Fibroblast of skin of right quadriceps (primary cell): Measurements from ENCODE around the gene TNFRSF13B.
"Not testable (repeated sequence)": the region's sequence is repeated elsewhere in the genome, so short reads cannot be mapped to it uniquely, and the experiment has no call there.

Experiments used
- DNase-seq: peaks from one replicate; pipeline ENCODE4 v3.0.0-alpha.2; 2013

The TNFRSF13B gene

DNA sequence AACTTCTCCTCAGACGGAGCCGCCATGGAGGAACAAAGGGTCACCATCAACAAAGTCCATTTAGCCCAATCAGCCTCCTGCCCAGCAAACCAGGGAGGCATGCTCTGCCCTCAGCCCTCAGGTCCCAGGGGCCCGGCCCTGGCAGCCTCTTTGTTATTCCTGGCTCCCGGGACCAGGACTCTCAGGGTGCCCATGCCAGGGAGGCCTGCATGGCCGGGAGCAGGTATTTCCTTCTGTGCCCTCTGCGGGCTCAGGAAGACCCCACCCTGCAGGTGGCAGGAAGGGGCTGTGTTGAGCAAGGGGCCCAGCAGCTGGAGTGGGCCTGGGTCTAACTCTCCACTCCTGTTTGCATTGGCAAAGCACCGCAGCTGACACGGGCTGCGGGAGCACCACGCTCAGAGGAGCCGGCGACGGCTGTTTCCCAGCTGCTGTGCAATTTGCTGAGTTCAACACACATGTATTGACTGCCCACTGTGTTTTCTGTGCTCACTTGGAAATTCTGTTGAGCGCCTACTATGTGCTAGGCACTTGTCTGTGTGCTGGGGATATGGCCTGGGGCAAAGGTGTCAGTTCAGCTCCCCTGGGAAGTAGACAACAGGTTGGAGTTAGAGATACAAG, 33.2 kb upstream of the TNFRSF13B start:
- DNase-seq, result not testable (repeated sequence)

DNA sequence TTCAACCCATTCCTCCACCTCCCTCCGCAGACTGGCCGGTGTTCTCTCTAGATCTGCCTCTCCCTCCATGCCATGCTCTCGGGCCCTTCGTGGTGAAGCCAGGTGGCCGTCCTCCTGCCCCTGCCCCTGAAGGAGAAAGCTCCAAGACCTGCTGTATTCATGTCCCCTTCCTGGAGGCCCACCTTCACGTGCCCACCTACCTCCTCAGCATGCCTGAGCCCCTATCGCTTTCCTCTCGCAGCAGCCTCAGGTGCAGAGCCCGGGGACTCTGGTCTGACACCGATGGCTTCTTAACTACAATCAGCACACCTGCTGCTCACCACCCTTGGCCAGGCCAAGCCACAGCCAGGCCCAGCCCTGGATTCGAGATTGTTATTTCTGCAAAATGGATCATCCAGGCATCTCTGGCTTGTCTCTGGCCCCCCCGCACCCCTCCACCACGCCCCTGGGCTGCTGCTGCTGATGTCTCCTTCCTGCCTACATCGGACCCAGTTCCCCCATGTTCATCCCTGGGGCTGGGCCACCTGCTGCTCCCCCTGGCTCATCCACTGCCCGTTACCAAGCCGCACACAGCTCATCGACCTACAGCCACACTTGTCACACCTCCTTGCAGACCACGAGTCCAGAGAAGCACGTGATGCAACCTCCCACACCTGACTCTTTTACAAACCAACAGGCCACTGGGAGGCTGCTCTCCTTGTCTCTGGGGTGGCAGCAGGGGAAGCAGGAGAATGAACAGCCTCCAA, 32.5 kb upstream of the TNFRSF13B start:
- DNase-seq, result no peak

DNA sequence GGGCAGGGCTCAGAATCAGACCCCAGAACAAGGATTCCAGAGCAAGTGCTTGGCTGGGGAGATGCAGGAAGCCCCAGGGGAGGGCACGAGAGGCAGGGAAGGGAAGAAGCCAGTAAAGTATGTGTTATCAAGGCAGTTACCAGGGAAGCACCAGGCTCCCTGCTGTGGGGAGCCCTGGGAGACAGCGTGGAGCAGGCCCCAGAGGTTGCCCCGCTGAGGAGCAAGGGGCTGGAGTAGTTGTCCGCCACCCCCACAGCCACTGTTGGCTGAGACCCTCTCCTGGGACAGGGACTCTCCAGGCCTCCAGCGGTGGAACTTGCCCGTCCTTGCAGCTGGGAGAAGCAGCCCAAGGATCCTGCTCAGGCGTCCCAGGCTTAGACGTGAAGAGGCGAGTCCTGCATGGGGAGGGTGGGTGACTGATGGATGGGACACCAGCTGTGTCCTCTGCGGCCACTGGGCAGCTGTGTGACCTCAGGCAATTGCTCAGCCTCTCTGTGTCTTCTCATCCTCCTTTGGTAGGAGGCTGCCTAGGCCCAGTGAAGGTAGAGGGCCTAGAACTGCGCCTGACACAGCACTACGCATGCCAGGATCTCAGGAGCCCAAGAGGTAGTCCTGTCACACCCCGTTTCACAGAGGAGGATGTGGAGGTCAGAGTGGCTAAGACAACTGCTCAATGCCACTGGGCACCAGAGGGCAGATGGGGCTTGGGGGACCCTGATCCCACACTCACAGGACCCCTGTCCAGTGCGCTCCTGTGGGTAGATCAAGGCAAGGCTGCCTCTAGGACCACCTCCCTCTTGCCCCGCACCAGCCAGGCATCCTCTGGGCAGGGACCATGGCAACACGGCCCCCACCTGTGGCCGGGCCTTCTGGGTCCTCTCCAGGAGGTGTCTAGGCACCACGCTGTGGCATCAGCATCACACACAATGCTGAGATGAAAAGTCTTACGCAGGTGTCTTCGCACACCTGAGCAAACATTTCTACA, 31.1 kb upstream of the TNFRSF13B start:
- DNase-seq, result not testable (repeated sequence)

DNA sequence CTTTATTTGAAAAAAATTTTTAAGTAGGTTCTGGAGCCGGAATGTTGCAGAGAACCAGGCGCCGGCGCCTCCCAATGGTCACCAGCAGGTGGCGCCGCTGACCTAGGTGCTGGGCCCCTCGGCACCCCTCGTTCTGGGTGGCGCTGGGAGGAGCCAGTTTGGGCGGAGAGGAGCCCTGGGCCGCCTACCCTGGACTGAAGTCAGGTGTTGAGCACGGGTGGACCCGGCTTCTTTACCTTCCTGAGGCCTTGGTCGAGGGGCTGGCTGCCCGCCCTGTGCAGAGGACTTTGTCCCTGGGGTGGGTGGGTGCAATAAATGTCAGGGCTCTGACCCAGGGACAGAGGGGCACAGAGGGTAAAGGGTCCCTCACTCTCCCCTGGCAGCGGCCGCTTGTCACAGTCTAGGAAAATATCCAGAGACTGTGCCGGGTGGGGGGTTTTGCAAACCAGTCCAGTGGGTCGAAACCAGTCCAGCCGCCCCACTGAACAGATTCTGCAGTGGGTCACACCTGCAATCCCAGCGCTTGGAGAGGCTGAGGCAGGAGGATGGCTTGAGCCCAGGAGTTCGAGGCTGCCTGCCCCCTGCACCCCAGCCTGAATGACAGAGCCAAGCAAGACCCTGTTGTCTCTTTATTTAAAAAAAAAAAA, 30.1 kb upstream of the TNFRSF13B start:
- peak; percentile 55 for DNase-seq

DNA sequence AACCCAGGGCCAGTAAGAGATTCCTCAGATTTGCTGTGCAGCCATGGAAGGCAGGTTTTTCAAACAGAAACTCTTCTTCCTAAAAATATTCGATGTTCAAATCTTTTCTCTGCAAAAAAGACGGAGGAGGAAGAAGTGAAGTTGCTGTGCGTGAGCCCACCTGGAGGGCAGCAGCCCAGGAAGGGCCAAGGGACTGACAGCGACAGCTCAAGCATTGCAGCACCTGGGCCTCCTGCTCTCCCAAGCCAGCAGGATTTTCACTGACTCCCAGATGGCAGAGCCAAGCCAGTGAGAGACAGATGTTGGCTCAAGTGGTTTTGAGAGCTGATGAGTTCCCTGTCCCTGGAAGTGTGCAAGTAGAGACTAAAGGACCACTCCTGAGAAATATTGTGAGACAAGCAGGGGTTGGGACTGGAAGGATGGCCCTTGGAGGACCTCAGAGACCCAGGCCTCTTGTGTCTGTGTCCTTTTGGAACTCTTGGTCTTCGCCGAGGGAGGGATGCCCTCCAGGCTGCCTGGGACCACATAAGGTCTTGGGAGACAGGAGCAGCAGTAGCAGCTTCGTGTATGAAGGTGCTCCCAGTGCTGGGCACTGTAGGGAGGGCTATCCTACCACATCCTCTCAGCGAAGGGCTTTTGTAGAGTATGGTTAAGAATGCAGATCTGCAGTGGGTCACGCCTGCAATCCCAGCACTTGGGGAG, 29.3 kb upstream of the TNFRSF13B start:
- no peak for DNase-seq

DNA sequence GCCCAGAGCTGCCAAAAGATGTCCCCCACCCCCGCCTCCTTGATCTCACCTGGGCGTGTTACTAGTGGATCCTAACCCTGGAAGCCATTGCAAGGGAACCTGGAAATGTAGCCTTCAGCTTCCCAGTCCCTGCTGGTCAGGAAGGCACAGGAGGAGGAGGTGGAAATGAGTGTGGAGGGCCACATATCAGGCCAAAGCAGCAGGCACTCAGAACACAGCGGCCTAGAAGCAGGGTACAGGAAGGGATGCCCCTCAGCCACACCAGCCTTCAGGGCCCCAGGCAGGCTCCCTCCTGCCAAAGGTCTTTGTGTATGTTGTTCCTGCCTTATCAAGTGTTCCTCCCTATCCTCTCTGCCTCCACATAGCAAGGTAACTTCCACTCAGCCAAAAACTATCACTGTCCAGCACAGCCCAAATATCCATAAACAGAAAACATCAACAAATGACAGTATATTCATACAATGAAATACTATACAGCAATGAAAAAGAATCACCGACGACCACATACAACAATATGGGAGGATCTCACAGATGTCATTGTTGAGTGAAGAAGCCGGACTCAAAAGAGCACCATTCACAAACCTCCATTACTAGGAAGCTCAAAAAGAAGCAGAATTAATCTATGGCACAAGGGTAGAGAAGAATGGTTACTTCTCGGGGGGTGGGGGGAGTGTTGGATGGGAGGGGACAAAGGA, 28.2 kb upstream of the TNFRSF13B start:
- DNase-seq, result no peak

DNA sequence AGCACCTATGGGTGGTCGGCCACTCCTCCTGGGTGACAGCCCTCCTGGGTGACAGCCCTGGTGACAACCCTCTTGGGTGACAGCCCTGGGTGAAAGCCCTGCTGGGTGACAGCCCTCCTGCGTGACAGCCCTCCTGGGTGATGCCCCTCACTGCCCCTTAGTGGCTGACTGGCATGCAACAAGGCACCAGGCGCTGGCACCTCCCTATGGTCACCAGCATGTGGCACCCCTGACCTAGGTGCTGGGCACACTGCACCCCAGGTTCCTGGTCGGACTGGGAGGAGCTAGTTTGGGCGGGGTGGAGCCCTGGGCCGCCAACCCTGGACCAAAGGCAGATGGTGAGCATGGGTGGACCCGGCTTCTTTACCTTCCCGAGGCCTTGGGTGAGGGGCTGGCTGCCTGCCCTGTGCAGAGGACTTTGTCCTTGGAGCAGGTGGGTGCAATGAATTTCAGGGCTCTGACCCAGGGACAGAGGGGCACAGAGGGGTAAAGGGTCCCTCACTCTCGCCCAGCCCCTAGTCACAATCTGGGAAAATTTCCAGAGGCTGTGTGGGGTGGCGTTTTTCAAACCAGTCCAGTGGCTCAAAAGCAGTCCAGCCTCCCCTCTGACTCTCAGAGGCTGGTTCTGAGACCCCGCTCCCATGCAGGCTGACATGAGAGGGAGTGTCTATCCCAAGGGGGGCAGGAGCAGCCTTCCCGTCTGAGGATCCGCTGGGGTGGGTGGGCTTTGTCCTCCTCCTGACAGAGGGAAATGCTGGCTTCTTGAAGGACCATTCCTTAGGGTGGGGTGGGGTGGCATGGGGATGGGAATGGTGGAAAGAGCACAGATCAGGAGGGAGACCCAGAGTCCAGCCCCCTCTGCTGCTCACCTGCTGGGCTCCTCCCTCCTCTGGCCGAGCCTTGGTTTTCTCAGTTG, 25.9 kb upstream of the TNFRSF13B start:
- no peak for DNase-seq

DNA sequence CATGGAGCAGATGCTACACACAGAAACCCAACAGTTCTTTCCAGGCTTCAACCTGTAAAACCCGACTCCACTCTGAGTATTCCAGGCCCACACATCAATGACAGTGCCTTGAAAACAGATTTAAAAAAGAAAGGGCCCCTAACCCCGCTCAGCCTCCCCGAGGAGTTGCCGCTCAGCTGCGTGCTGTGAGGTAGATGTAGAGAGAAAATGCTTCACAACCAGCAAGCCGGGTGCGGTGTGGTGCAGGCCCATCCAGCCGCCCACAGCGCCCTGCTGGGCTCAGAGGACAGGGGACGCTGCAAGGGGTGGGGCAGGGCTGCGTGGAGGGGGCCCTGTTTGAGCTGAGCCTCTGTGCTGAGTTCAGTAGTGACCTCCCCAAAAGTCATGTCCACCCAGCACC, 24.8 kb upstream of the TNFRSF13B start:
- not testable (repeated sequence) for DNase-seq

DNA sequence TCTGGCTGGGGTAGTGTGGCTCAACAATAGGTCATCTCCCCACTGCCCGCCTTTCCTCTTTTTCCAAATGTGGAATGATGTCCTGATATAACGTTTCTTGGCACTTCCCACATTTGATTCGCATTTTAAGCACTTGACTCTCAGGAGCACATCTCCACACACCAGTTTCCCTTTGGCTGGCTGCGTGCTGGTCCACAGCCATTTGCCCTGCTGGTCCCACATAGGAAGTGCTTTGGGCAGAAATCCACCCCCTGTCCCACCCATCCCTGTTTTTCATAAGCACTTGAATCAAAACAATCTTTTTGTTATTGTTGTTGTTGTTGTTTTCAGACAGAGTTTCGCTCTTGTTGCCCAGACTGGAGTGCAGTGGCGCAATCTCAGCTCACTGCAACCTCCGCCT, 24.0 kb upstream of the TNFRSF13B start:
- no peak for DNase-seq

DNA sequence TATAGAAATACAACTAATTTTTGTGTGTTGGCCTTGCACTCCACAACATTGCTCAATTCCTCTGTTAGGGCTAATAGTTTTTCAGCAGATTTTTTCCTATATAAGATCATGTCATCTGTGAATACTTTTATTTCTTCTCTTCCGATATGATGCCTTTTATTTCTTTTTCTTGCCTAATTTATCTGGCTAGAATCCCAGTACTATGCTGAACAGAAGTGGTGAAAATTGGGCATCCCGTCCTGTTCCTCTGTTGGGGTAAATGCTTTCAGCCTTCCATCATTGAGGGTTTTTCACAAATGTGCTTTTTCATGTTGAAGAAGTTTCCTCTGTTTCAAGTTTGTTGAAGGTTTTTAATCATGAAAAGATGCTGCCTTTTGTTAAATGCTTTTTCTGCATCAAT, 22.7 kb upstream of the TNFRSF13B start:
- peak; percentile 58 for DNase-seq

DNA sequence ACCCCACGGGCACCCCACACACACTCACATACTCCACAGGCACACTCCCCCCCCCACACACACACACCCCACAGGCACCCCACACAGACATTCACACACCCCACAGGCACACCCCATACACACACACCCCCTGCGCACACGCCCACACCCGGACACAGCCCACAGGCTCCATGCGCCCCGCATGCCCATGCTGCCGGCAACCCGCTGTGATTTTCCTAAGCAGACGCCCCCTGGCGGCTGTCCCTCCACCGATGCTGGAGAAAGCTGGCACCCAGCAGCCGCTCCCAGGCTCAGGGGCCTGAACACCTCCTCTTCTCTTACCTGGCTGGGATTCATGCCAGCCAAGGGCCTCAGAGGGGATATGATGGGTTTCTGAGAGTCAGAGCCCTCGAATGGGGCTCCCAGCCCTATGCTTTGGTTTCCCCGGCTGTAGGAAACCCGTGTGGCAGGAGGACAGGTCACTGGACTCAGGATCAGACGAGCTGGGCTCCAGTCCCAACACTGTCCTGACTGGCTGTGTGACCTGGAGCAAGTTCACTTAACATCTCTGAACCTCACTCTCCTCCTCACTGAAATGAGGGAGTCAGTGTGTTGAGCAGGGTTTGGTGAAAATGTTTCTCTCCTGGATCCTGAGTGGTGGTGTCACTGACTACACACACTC, 19.6 kb upstream of the TNFRSF13B start:
- DNase-seq, result peak; percentile 71

DNA sequence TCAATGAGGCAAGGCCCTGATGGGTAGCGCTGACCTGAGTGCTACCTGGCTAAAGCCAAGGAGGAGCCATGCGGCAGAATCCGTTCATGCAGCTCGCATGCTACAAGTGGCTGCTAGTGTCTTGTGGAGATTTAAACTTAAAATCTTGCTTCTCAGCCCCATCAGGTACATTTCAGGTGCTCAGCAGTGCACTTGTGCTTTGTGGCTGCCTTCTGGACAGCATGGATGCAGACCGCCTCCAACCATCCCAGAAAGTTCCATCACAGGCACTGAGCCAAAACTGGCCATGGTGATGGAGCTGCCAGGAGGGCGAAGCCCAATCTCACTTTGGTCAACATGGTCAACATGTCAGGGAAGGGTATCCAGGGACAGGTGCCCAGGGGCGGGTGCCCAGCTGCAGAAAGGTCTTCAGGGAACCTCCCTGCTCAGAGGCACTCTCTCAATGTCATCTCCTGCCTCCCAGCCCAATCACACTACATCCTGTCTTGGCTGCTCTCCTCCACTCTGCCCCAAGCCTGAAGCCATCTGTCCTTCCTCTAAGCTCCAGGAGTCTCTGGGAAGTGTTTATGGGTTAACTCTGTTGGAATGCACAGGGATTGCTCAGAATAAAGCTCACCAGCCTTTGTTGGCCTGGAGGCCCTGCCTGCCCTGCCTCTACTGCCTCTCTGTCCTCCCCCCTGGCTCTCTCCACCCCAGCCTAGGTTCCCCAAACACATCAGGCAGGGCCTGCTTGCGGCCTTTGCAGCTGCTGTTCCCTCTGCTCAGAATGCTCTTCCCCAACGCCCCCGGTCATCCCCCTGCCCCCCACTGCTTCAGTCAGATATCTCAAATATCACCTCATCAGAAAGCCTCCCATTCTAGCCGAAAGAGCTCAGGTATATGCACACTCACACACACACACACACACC, 18.3 kb upstream of the TNFRSF13B start:
- peak; percentile 81 for DNase-seq

DNA sequence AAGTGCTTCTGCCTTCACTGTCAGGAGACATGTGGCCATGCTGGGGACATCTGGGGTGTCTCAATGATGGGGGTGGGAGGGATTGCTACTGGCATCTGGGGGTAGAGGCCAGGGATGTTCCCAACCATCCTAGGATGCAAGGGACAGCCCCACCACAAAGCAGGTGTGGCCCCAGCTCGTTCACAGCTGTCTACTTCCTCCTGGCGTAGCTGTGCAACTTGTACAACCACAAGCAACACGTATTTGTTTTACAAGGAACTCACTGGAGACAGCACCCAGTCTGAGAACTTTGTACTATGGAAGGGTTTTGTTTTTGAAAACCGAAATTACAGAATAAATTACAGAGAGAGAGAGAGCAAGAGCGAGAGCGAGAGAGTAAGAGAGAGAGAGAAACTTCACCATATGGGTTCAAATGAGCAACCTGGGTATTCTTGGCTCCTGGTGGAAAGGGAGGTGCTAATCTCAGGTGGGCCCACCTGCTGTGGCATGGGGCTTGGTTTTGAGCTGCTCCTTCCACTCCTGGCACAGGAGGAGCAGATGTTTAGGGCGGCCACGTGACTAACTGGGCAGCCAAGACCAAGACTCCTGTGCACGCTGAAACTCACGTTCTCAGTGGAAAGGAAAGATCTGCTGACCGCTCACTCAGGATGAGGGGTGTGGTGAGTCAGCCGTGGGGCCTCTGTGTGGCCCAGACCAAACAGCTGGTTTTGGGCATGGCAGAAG, 17.5 kb upstream of the TNFRSF13B start:
- DNase-seq, result no peak

DNA sequence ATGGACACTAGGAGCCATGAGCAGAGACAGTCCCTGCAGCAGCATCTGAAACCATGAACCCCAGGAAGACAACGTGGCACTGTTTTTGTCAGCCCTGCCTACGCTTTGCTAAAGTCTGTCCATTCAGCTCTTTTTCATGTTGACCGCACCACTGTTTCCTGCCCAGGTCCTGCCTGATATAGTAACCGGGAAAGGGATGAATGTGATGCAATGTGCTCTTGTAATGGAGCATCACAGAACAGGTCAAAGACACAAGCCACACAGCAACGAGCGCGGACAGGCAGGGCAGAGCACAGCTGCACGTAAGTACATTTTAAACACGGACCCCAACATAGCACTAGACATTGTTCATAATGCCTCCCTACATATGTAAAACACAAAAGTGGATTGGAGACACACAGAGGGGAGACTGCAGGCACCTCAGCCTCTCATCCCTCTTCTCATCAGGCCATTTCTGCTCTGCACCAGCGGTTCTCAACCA, 16.9 kb upstream of the TNFRSF13B start:
- no peak for DNase-seq

DNA sequence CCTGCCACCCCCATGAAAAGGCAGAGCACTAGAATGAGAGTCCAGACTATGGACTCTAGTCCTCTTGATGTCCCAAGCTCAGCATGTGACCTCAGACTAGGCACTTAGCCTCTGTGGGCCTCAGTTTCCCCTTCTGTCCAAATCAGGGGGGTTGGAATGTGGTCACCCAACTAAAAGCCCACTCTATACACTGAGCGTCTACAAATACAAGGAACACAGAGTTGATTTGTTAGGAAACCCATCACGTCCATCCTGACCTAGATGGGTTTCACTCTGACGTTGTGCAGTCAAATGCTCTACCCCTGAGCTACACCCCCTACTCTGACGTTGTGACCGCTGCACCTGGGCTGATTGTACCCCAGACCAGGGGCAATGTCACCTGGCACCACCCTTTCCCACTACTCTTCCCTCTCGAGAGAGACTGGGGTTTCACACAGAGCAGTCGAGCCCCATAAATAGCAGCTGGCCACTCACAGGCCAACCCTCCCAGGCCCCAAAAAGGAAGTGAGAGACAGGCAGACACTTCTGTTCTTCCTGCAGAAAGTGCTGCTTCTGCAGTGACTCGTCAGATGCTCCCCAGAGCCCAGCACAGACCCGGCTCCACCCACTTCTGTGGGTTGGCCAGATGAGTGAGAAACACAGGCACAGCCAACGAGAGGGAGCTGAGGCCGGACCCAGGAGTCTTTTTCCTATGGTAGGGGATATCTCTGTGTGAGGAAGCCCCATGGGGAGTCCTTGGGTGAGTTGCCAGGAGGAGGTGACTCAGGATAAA, 16.1 kb upstream of the TNFRSF13B start:
- peak; percentile 93 for DNase-seq

DNA sequence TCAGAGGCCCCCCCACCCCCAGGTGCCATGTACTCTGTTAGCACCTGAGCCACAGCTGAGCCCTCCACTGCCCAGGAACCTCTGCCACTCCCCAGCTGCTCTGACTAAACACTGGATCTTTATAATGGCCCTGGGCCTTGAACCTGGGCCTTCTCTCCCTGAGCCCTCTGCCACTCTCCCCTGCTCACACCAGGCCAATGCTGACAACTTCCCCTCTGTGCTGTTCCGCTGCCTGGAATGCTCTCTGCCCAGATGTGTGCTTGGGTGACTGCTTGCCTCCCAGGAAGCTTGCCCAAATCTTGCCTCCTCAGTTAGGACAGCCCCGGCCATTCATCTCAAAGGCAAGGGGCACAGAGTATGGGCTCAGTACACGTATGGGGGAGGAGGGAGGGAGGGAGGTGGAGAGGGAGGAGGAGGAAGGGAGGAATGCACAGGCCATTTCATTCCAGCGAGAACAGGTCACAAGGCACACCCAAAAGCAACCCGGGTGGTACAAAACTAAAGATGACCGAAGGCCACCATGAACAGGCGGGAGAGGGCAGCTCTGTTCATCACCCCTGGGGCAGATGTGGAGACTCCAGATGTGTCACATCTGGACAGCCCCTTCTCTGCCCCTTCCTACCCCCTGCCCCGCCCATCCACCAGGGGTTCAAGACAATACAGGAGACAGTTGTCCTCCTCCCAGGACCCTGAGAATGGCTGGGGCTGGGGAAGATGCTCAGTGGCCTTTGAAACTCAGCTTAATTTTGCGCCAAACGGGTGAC, 15.3 kb upstream of the TNFRSF13B start:
- no peak for DNase-seq
